Raji (cell line): ENCODE results near the gene MAP3K14.

Source experiments
- POLR2A ChIP-seq: IDR thresholded peaks from 2 replicates; pipeline ENCODE4 v1.6.1; 2011; ENCODE audit warnings: low read depth, low read length, control low read depth; ENCODE audit not compliant: insufficient read depth

The MAP3K14 gene

GRCh38 chr17:45332505-45332904 is 15.7 kb upstream of the MAP3K14 start:
- TF ChIP-seq POLR2A, result no peak

- no peak for TF ChIP-seq POLR2A
Observed at GRCh38 chr17:45326626-45327025, 9.8 kb upstream of the MAP3K14 start.

DNA sequence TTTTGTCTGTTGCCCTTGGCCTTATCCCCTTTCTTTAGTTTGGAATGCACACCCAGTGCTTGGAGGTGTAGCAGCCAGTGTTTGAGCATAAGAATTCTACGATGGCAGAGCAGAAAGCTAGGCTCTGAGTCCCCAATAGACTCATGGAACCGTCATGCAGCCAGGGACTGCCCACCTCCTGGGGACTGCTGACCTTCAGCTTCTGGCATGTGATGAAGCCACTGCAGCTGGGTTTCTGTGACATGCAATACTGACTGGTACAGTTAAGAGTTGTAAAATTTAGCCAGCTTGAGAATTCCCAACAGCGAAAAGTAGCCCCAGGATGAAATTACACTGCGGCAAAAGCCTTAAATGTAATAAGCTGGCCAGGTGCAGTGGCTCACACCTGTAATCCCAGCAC is 9.0 kb upstream of the MAP3K14 start:
- no peak for TF ChIP-seq POLR2A

DNA sequence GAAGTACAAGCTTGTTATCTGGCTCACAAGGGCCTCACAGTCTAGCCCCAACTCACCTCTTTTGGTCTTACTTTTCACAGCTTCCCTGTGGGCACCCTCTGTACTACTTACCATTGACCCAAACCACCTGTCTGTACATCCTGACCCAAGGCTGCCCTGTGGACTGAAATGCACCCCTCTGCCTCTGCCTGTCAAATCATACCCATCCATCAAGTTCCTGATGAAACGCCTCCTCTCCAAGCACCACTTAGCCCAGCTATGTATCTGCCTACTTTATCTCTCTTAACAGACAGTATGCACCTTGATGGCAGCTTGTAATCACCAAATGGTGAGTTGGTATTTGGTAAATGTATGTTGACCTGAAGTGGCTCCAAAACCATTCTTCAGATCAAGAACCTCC is 7.5 kb upstream of the MAP3K14 start:
- TF ChIP-seq POLR2A, result no peak

- TF ChIP-seq POLR2A, result no peak
Observed at GRCh38 chr17:45322168-45322567, 5.3 kb upstream of the MAP3K14 start.

DNA sequence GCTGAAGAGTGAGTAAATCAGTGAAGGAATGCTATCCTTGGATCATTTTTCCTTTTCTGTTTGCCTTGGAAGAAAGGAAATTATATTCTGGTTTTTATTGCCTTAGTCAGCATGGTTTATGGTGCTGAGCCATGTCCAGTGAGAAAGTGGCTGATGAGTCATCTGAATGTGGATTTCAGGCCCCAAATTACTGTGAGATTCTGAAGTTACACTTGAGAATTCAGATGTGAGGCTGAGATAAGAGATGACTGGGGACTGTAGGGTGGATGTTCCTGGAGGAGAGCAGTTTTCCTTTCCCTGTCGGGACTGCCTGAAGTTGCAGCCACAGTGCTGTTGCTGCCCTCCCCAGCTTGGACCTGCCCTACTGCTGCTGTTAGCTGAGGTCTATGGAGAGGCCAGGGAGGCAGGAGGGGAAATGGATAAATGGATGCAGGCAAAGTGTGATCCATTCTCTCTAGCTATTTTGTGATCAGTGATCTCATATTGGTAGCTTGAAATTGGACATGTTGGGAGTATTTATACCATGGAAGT is 4.2 kb upstream of the MAP3K14 start:
- no peak for TF ChIP-seq POLR2A

GRCh38 chr17:45320349-45320930 is 3.6 kb upstream of the MAP3K14 start:
- TF ChIP-seq POLR2A, result no peak

GRCh38 chr17:45319239-45319703 is 2.5 kb upstream of the MAP3K14 start:
- TF ChIP-seq POLR2A, result no peak

DNA sequence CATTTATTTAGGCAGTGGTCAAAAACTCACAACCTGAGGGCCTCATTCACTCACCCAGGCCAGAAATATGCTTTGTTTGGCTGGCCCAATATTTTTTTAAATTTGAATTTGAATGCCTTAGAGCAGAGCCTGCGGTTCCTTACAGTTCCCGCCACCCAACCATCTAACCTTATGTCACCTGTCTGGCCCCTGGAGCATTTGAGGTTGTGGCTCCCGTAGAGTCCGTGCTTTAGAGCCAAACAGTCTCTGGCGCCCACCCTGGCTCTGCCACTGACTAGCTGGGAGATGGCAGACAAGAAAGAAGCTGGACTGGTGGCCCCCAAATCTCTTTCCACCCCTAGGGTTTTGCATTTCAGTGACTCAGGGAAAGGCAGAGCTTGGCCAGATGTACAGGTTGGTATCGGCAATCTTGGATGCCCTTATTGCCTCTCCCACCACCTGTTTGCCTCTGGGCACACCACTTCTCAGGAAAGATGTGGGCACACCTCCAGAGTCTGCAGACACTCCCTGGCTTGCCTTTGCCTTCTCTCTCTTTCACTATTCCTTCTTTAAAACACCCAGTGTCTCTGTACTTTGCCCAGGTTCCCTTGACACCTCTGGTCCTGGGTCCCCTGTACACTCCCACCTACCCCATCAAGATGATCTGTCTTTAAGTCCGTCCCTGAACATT is 1.9 kb upstream of the MAP3K14 start:
- TF ChIP-seq POLR2A, result 0 out of 2 replicates have a peak, but pooled peaks have one; percentile 8

DNA sequence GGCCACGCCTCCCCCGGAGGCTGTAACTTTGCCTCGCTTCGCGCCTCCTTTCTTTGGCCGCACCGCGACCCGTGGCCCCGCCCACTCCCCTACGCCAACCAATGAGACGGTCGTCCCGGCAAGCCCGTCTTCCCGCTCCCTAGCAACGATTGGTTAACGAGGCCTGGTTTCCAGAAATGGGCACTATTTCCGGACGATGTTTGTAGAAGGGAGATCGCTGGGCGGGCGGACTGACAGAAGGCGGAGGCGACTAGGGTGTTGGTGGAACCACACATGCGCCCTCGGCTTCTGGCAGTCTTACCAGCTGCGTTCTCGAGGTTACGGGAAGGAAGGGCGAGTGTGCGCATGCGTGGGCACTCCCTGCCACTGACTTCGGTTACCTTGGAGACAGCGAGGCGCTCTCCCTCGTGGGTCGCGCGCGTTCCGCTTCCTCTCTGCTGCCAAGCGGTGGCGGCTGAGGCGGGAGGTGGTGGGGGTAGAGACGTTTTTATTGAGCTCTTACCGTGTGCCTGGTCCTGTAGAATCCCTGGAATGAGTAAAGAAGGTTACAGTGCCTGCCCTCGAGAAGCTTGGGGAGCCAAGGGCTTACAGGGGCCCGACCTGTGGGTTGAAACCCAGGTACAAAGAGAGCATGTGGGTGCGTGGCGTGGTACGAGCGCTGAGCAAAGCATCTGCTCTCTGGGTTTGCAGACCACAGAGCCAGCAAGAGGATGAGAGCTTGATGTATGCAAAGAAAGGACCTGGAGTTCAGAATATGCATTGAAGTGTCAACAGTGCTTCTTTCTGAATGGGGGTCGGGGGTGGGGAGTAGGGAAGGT is 500 bp upstream of the MAP3K14 start:
- peak; percentile 80 for TF ChIP-seq POLR2A

DNA sequence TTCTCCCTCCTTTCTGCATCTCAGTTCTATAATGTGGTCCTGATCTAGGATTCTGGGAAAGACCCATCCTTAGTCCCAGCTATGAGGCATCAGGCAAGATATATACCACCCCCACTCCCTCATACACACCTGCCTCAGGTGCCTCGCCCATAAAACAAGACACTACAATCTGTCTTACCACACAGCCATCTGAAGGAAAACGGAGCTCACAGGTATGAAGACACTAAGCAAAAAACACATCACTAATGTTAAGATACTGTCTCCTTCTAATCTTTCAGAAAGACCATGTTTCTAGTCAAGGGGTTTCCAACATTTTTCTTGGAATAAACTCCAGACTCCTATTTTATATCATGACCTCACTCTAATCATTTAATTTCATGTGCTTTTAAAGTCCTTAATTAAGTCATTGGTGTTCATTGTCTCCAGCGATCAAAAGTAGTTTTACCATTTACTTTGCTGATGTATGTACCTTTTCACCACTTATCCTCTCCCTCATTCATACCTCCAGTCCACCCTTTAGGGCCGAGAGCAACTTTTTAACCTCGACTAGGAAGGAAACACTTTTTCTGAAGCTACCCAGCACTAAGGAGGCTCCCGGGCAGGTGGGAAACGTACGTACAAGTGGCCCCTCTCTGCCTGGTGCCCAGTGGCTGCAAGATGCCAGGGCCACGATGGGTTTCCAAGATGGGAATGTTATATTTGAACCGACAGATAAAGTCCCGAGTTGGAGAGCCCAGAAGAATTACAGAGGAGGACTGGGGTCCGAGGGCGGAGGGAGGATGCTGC is 979 bp downstream of the MAP3K14 start:
- TF ChIP-seq POLR2A, result no peak

- peak; percentile 29; the same call in 1 of the 2 replicates for TF ChIP-seq POLR2A
Observed at GRCh38 chr17:45314741-45315647, 1.8 kb downstream of the MAP3K14 start.

GRCh38 chr17:45313996-45314740 is 2.7 kb downstream of the MAP3K14 start:
- 0 out of 2 replicates have a peak, but pooled peaks have one; percentile 7 for TF ChIP-seq POLR2A
